GM12878 (cell line): ENCODE measurements around the gene SMARCC1. TPM values are rescaled to one million over a fixed set of nuclear protein-coding genes. Genes with fewer than 3 reads are reported as not detected.
"Not testable (repeated sequence)": the region's sequence is repeated elsewhere in the genome, so short reads cannot be mapped to it uniquely, and the experiment has no call there.

Experiments
- ATAC-seq: fragments of 200-7000 bp; cut with Tn5 transposase; 3 replicates; pipeline ENCODE4 v1.9.1; 2020; ENCODE audit warnings: mild to moderate bottlenecking, moderate library complexity
- BruUV-seq: library from RNA; stranded (reverse); fragments of 400-500 nt; replicated peaks from 2 replicates; lab custom pipeline; 2021; lab: Mats Ljungman, UMichigan
- CTCF ChIA-PET: fragments of 300-600 bp; sonication (Branson Sonifier 250); formaldehyde crosslinking; extraction: SDS; loops from one replicate; lab custom pipeline; 2021; ENCODE audit warnings: inconsistent platforms; lab: Yijun Ruan, JAX
- POLR2A ChIA-PET: fragments of 350-600 bp; formaldehyde crosslinking; extraction: SDS; loops from one replicate; lab custom pipeline; 2021; ENCODE audit warnings: inconsistent platforms; lab: Charles Lee
- RAD21 ChIA-PET: fragments of 300-600 bp; sonication (Branson Sonifier 250); formaldehyde crosslinking; loops from one replicate; lab custom pipeline; 2023; ENCODE audit warnings: antibody characterized with exemption; ENCODE audit not compliant: unreplicated experiment; lab: Charles Lee
- SMC1A ChIA-PET: fragments of 300-600 bp; sonication (Branson Sonifier 250); formaldehyde crosslinking; loops from one replicate; lab custom pipeline; 2023; ENCODE audit not compliant: unreplicated experiment, uncharacterized antibody; lab: Charles Lee
- DNase-seq: peaks from one replicate; pipeline ENCODE4 v3.0.0-alpha.2; 2011; ENCODE audit warnings: low read depth, low spot score
- FAIRE-seq: peaks from 3 replicates; lab custom pipeline; 2011; peaks lifted over from hg19 to GRCh38; lab: Jason Lieb, UNC
- H2AFZ ChIP-seq: 2 replicates; pipeline ENCODE4 v1.6.0; 2011; ENCODE audit warnings: low read depth, low read length, control low read depth; ENCODE audit not compliant: control insufficient read depth
- H3K27ac ChIP-seq: 2 replicates; pipeline ENCODE4 v1.5.1; 2011; ENCODE audit warnings: control low read depth; ENCODE audit not compliant: control insufficient read depth, insufficient read depth
- H3K27me3 ChIP-seq, 2 experiments: replicated peaks in 1 of 2; 2 replicates each; pipeline versions ENCODE4 v1.6.0 to v1.6.1; 2011; ENCODE audit warnings: low read length in 1 of 2; ENCODE audit not compliant: control insufficient read depth in 2 of 2, insufficient read depth in 2 of 2
- H3K36me3 ChIP-seq, 2 experiments: 2 replicates each; pipeline ENCODE4 v1.5.1; 2011; ENCODE audit warnings: low read length in 1 of 2; ENCODE audit not compliant: control insufficient read depth in 2 of 2, insufficient read depth in 2 of 2
- H3K4me1 ChIP-seq: 2 replicates; pipeline ENCODE4 v1.6.1; 2011; ENCODE audit warnings: mild to moderate bottlenecking, low read length, moderate library complexity, mixed read lengths; ENCODE audit not compliant: control insufficient read depth, insufficient read depth
- H3K4me2 ChIP-seq: 2 replicates; pipeline ENCODE4 v1.6.0; 2011; ENCODE audit warnings: control low read depth; ENCODE audit not compliant: control insufficient read depth, insufficient read depth
- H3K4me3 ChIP-seq: fragments of 200-600 bp; sonication (generic); 2 replicates; pipeline ENCODE4 v1.5.1; 2016
- H3K79me2 ChIP-seq: 2 replicates; pipeline ENCODE4 v1.6.0; 2011; ENCODE audit warnings: low read length; ENCODE audit not compliant: control insufficient read depth, insufficient read depth
- H3K9ac ChIP-seq: 2 replicates; pipeline ENCODE4 v1.8.0; 2011; ENCODE audit warnings: low read length, control low read depth, mixed read lengths; ENCODE audit not compliant: control insufficient read depth, insufficient read depth
- H3K9me3 ChIP-seq: replicated peaks from 3 replicates; pipeline ENCODE4 v1.5.1; 2011; ENCODE audit warnings: mild to moderate bottlenecking, low read length; ENCODE audit not compliant: control insufficient read depth, insufficient read depth
- H4K20me1 ChIP-seq: 2 replicates; pipeline ENCODE4 v1.6.0; 2011; ENCODE audit not compliant: control insufficient read depth, insufficient read depth
- EED ChIP-seq: sonication (generic); IDR thresholded peaks from 2 replicates; pipeline ENCODE4 v1.6.1; 2016; ENCODE audit warnings: antibody characterized with exemption, low read depth
- MTA2 ChIP-seq: fragments of 450-650 bp; IDR thresholded peaks from 2 replicates; pipeline ENCODE4 v1.6.1; 2016; ENCODE audit warnings: low read depth, mild to moderate bottlenecking, moderate library complexity
- NRF1 ChIP-seq: conservative IDR thresholded peaks from 2 replicates; pipeline ENCODE4 v1.6.1; 2011; ENCODE audit warnings: mild to moderate bottlenecking, low read depth, low read length, improper control_type of control experiment
- SMARCA5 ChIP-seq: fragments of 450-650 bp; IDR thresholded peaks from 2 replicates; pipeline ENCODE4 v1.6.1; 2017; ENCODE audit warnings: mild to moderate bottlenecking
- SMC3 ChIP-seq: IDR thresholded peaks from 2 replicates; pipeline ENCODE4 v1.6.1; 2011; ENCODE audit warnings: low read length, improper control_type of control experiment, borderline replicate concordance
- SREBF1 ChIP-seq: IDR thresholded peaks from 2 replicates; pipeline ENCODE4 v1.6.1; 2012; ENCODE audit warnings: mild to moderate bottlenecking, low read length
- SREBF2 ChIP-seq: IDR thresholded peaks from 2 replicates; pipeline ENCODE4 v1.6.1; 2012; ENCODE audit warnings: mild to moderate bottlenecking, low read length
- TBL1XR1 ChIP-seq: IDR thresholded peaks from 2 replicates; pipeline ENCODE4 v1.6.1; 2012; ENCODE audit warnings: low read depth, low read length, improper control_type of control experiment
- ZNF207 ChIP-seq: fragments of 450-650 bp; IDR thresholded peaks from 2 replicates; pipeline ENCODE4 v1.6.1; 2014; ENCODE audit warnings: antibody characterized with exemption, mild to moderate bottlenecking, borderline replicate concordance
- WGBS: methylation state at CpG from one replicate; pipeline ENCODE4 v1.1.6; 2016; ENCODE audit warnings: low lambda C conversion rate; ENCODE audit not compliant: insufficient replicate concordance, insufficient coverage; ENCODE audit errors: missing lambda C conversion rate; 5-methylcytosine and 5-hydroxymethylcytosine counted together
- in situ Hi-C: fragments of 300-500 bp; cut with MboI; formaldehyde crosslinking; loops from 9 replicates; pipeline ENCODE4 v1.14.3; 2018; ENCODE audit warnings: mixed read lengths
- intact Hi-C: fragments of 100-400 bp; cut with micrococcal nuclease; formaldehyde crosslinking; loops from one replicate; pipeline ENCODE4 v1.14.2; 2022; ENCODE audit not compliant: unreplicated experiment
- polyA plus RNA-seq, 11 experiments: library from polyadenylated mRNA; depleted of rRNA in 4 of 11; unstranded in 6 of 11; stranded (reverse) in 5 of 11; fragments of >200 nt; fragmentation: Nextera tagmentation in 4 of 11; fragmentation: Illumina TruSeq in 1 of 11; extraction: Ambion mirVana in 4 of 11; extraction: Trizol in 1 of 11; gene quantifications; 1 replicate in 1 of 11; 2 replicates in 10 of 11; pipeline versions ENCODE4 v1.2.1 to v1.2.3, GENCODE V29; 2011 to 2016; ENCODE audit warnings: inconsistent platforms in 2 of 11, missing spikeins in 2 of 11, low read depth in 1 of 11
- total RNA-seq, 4 experiments: library from RNA; depleted of rRNA in 3 of 4; stranded (reverse); fragments of >200 nt in 3 of 4; fragmentation: Illumina TruSeq in 1 of 4; extraction: Trizol in 1 of 4; gene quantifications; 2 replicates each; pipeline versions ENCODE4 v1.2.1 to v1.2.3, GENCODE V29; 2013 to 2021
- TF ChIP-seq, protein P1 (sequence below): fragments of 450-650 bp; IDR thresholded peaks from 2 replicates; pipeline ENCODE4 v1.6.1; 2014; ENCODE audit warnings: mild to moderate bottlenecking
- TF ChIP-seq, protein P2 (sequence below): fragments of 450-650 bp; IDR thresholded peaks from 2 replicates; pipeline ENCODE4 v1.6.1; 2018; ENCODE audit warnings: mild to moderate bottlenecking, low read depth, moderate library complexity; ENCODE audit not compliant: partially characterized antibody
- TF ChIP-seq, protein P3 (sequence below): IDR thresholded peaks from 2 replicates; pipeline ENCODE4 v1.6.1; 2012; ENCODE audit warnings: improper control_type of control experiment, low read depth, low read length; ENCODE audit not compliant: insufficient replicate concordance

SMARCC1 gene
- total and polyA plus RNA-seq, 10 of the 15 experiments (the other 5 are each of a cell fraction or from before 2014, with no cell fraction given), result 26.6 to 147 (median 57.1) TPM

DNA sequence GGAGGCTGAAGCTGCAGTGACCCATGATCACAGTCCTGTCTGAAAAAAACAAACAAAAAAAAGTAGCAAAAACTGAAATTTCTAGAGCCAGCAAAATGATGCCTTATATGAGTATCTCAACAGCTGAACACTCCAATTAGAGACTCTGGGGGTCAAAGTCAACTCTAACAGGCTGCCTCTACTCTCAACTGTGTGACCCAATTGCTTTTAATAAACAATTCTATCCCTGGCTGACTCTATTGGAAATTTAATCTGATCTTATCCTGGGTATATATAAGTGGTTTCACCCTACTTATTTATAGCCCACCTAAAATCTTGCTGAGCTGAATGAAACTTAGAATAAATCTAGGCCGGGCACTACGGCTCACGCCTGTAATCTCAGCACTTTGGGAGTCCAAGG, 29.0 kb downstream of the SMARCC1 start (continued):
- TF ChIP-seq ZNF207, result no peak
- TF ChIP-seq, protein P1, sequence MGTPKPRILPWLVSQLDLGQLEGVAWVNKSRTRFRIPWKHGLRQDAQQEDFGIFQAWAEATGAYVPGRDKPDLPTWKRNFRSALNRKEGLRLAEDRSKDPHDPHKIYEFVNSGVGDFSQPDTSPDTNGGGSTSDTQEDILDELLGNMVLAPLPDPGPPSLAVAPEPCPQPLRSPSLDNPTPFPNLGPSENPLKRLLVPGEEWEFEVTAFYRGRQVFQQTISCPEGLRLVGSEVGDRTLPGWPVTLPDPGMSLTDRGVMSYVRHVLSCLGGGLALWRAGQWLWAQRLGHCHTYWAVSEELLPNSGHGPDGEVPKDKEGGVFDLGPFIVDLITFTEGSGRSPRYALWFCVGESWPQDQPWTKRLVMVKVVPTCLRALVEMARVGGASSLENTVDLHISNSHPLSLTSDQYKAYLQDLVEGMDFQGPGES, result no peak
- no peak for TF ChIP-seq NRF1
- no peak for TF ChIP-seq SREBF1
- TF ChIP-seq MTA2, result no peak
- TF ChIP-seq, protein P2, sequence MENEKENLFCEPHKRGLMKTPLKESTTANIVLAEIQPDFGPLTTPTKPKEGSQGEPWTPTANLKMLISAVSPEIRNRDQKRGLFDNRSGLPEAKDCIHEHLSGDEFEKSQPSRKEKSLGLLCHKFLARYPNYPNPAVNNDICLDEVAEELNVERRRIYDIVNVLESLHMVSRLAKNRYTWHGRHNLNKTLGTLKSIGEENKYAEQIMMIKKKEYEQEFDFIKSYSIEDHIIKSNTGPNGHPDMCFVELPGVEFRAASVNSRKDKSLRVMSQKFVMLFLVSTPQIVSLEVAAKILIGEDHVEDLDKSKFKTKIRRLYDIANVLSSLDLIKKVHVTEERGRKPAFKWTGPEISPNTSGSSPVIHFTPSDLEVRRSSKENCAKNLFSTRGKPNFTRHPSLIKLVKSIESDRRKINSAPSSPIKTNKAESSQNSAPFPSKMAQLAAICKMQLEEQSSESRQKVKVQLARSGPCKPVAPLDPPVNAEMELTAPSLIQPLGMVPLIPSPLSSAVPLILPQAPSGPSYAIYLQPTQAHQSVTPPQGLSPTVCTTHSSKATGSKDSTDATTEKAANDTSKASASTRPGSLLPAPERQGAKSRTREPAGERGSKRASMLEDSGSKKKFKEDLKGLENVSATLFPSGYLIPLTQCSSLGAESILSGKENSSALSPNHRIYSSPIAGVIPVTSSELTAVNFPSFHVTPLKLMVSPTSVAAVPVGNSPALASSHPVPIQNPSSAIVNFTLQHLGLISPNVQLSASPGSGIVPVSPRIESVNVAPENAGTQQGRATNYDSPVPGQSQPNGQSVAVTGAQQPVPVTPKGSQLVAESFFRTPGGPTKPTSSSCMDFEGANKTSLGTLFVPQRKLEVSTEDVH, result no peak
- no peak for TF ChIP-seq SMC3
- TF ChIP-seq, protein P3, sequence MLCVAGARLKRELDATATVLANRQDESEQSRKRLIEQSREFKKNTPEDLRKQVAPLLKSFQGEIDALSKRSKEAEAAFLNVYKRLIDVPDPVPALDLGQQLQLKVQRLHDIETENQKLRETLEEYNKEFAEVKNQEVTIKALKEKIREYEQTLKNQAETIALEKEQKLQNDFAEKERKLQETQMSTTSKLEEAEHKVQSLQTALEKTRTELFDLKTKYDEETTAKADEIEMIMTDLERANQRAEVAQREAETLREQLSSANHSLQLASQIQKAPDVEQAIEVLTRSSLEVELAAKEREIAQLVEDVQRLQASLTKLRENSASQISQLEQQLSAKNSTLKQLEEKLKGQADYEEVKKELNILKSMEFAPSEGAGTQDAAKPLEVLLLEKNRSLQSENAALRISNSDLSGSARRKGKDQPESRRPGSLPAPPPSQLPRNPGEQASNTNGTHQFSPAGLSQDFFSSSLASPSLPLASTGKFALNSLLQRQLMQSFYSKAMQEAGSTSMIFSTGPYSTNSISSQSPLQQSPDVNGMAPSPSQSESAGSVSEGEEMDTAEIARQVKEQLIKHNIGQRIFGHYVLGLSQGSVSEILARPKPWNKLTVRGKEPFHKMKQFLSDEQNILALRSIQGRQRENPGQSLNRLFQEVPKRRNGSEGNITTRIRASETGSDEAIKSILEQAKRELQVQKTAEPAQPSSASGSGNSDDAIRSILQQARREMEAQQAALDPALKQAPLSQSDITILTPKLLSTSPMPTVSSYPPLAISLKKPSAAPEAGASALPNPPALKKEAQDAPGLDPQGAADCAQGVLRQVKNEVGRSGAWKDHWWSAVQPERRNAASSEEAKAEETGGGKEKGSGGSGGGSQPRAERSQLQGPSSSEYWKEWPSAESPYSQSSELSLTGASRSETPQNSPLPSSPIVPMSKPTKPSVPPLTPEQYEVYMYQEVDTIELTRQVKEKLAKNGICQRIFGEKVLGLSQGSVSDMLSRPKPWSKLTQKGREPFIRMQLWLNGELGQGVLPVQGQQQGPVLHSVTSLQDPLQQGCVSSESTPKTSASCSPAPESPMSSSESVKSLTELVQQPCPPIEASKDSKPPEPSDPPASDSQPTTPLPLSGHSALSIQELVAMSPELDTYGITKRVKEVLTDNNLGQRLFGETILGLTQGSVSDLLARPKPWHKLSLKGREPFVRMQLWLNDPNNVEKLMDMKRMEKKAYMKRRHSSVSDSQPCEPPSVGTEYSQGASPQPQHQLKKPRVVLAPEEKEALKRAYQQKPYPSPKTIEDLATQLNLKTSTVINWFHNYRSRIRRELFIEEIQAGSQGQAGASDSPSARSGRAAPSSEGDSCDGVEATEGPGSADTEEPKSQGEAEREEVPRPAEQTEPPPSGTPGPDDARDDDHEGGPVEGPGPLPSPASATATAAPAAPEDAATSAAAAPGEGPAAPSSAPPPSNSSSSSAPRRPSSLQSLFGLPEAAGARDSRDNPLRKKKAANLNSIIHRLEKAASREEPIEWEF, result no peak
- TF ChIP-seq EED, result no peak
- TF ChIP-seq SMARCA5, result no peak
- no peak for TF ChIP-seq SREBF2
- TF ChIP-seq TBL1XR1, result no peak

DNA sequence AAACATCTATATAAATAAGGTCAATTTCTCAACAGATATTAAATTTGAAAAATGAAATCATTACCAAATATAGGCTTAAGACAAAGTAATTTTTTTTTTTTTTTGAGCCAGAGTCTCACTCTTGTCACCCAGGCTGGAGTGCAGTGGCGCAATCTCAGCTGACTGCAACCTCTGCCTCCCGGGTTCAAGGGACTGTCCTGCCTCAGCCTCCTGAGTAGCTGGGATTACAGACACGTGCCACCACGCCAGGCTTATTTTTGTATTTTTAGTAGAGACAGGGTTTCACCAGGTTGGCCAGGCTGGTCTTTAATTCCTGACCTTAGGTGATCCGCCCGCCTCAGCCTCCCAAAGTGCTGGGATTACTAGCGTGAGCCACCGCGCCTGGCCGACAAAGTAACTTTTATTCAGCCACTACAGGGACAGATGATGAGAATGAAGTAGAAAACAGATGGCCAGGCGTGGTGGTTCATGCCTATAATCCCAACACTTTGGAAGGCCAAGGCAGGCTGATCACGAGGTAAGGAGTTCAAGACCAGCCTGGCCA, 30.8 kb downstream of the SMARCC1 start:
- RAD21 ChIA-PET, ATAC-seq, H2AFZ ChIP-seq, H3K4me3 ChIP-seq, FAIRE-seq, H3K4me2 ChIP-seq, DNase-seq, H3K9me3 ChIP-seq, H4K20me1 ChIP-seq, in situ Hi-C loops, POLR2A ChIA-PET, H3K27me3 ChIP-seq, H3K27ac ChIP-seq, H3K9ac ChIP-seq, intact Hi-C loops, BruUV-seq: not testable (repeated sequence)
- H3K79me2 ChIP-seq, result peaks cover 45% of the 10 kb centered on the region
- ChIA-PET SMC1A (interaction anchor here (2.0 kb wide), 1 partner anchor 8 kb away, joined by 5 read pairs; no protein-coding TSS in a partner anchor), CTCF (interaction anchor here (0.7 kb wide), 1 partner anchor 239 kb away, joined by 3 read pairs; no protein-coding TSS in a partner anchor)
- WGBS, result 97% methylated on average over 12 of the region's 12 CpGs
- H3K4me1 ChIP-seq, result peaks cover 13% of the 10 kb centered on the region
- H3K36me3 ChIP-seq, result peaks cover 5 to 13% of the 10 kb centered on the region in 2 experiments
